H1 (cell line): ENCODE data around the gene TMEM144. TPM values are rescaled to one million over a fixed set of nuclear protein-coding genes. Genes with fewer than 3 reads are reported as not detected.

Experiments
- CTCF ChIA-PET: fragments of 300-600 bp; sonication (Branson Sonifier 250); formaldehyde crosslinking; loops from one replicate; lab custom pipeline; 2021; ENCODE audit not compliant: partially characterized antibody; lab: Charles Lee
- POLR2A ChIA-PET: fragments of 300-600 bp; sonication (Branson Sonifier 250); formaldehyde crosslinking; loops from one replicate; lab custom pipeline; 2021; ENCODE audit warnings: inconsistent platforms; ENCODE audit not compliant: partially characterized antibody; lab: Charles Lee
- DNase-seq, 2 experiments: peaks; one replicate each; pipeline versions ENCODE4 v3.0.0 to v3.0.0-alpha.2; 2010 to 2022; ENCODE audit warnings: low spot score in 2 of 2, low read depth in 1 of 2, mixed read lengths in 1 of 2
- FAIRE-seq: peaks from 2 replicates; lab custom pipeline; 2011; peaks lifted over from hg19 to GRCh38; lab: Jason Lieb, UNC
- H2AFZ ChIP-seq: 2 replicates; pipeline ENCODE4 v1.8.1; 2012; ENCODE audit warnings: low read length, inconsistent platforms
- H2AK5ac ChIP-seq: 2 replicates; pipeline ENCODE4 v1.6.1; 2013; ENCODE audit warnings: low read depth, low read length
- H2BK120ac ChIP-seq: replicated peaks from 2 replicates; pipeline ENCODE3; 2013; ENCODE audit warnings: low read depth, low read length, inconsistent platforms
- H2BK12ac ChIP-seq: 2 replicates; pipeline ENCODE4 v1.6.1; 2013; ENCODE audit warnings: low read depth, low read length
- H2BK15ac ChIP-seq: 2 replicates; pipeline ENCODE4 v1.6.1; 2013; ENCODE audit warnings: low read length
- H2BK20ac ChIP-seq: 2 replicates; pipeline ENCODE4 v1.6.1; 2013; ENCODE audit warnings: low read length
- H2BK5ac ChIP-seq: 2 replicates; pipeline ENCODE4 v1.6.1; 2013; ENCODE audit warnings: low read depth, low read length
- H3K14ac ChIP-seq: 2 replicates; pipeline ENCODE4 v1.6.1; 2013; ENCODE audit warnings: inconsistent platforms; ENCODE audit not compliant: insufficient read length
- H3K18ac ChIP-seq: 2 replicates; pipeline ENCODE4 v1.6.1; 2013; ENCODE audit warnings: low read length; ENCODE audit errors: extremely low read depth
- H3K23ac ChIP-seq: 2 replicates; pipeline ENCODE4 v1.6.1; 2013; ENCODE audit warnings: inconsistent platforms; ENCODE audit not compliant: insufficient read length
- H3K23me2 ChIP-seq: 2 replicates; pipeline ENCODE4 v1.6.1; 2013; ENCODE audit warnings: low read depth, low read length
- H3K27ac ChIP-seq: 2 replicates; pipeline ENCODE4 v1.6.1; 2011; ENCODE audit warnings: low read depth, low read length, inconsistent platforms
- H3K27me3 ChIP-seq, 4 experiments: replicated peaks in 1 of 4; 1 replicate in 1 of 4; 2 replicates in 3 of 4; pipeline versions ENCODE4 v1.6.1 to v1.8.1; 2011 to 2013; ENCODE audit warnings: low read length in 3 of 4, mild to moderate bottlenecking in 3 of 4, inconsistent platforms in 2 of 4, mixed read lengths in 2 of 4, moderate library complexity in 1 of 4; ENCODE audit not compliant: control insufficient read depth in 3 of 4, insufficient read depth in 3 of 4; ENCODE audit errors: extremely low read depth in 1 of 4
- H3K36me3 ChIP-seq, 4 experiments: 2 replicates each; pipeline versions ENCODE4 v1.6.1 to v1.8.1; 2011 to 2013; ENCODE audit warnings: mild to moderate bottlenecking in 4 of 4, low read length in 3 of 4, moderate library complexity in 2 of 4, control low read depth in 1 of 4, inconsistent platforms in 1 of 4; ENCODE audit not compliant: insufficient read depth in 4 of 4, control insufficient read depth in 2 of 4
- H3K4ac ChIP-seq: replicated peaks from 2 replicates; pipeline ENCODE3; 2013; ENCODE audit warnings: low read length, low read depth, mixed read lengths, inconsistent platforms; ENCODE audit not compliant: insufficient read length
- H3K4me1 ChIP-seq, 4 experiments: replicated peaks in 1 of 4; 1 replicate in 1 of 4; 2 replicates in 3 of 4; pipeline versions ENCODE4 v1.6.1 to v1.8.1; 2011 to 2013; ENCODE audit warnings: low read length in 3 of 4, inconsistent platforms in 2 of 4, mixed read lengths in 1 of 4; ENCODE audit not compliant: insufficient read depth in 4 of 4, control insufficient read depth in 3 of 4
- H3K4me2 ChIP-seq, 2 experiments: 2 replicates each; pipeline versions ENCODE4 v1.6.1 to v1.8.1; 2011 to 2013; ENCODE audit warnings: low read depth in 2 of 2, low read length in 2 of 2, control low read depth in 1 of 2, inconsistent platforms in 1 of 2, mild to moderate bottlenecking in 1 of 2; ENCODE audit not compliant: insufficient read depth in 1 of 2
- H3K4me3 ChIP-seq, 4 experiments: fragments of 200-600, 300-600 bp in 1 of 4; sonication (generic), shearing (Covaris generic), sonication (Bioruptor Twin) in 1 of 4; 2 replicates each; pipeline versions ENCODE4 v1.5.1 to v1.8.1; 2011 to 2016; ENCODE audit warnings: low read length in 4 of 4, low read depth in 3 of 4, control low read depth in 2 of 4, inconsistent platforms in 2 of 4, mild to moderate bottlenecking in 2 of 4, mixed read lengths in 1 of 4, moderate library complexity in 1 of 4; ENCODE audit not compliant: insufficient read depth in 2 of 4; ENCODE audit errors: extremely low read depth in 1 of 4
- H3K56ac ChIP-seq: replicated peaks from 2 replicates; pipeline ENCODE3; 2013; ENCODE audit warnings: low read depth, mild to moderate bottlenecking, mixed read lengths, low read length, inconsistent platforms; ENCODE audit not compliant: insufficient read length
- H3K79me1 ChIP-seq: 2 replicates; pipeline ENCODE4 v1.6.1; 2013; ENCODE audit warnings: low read depth, low read length, control low read depth
- H3K79me2 ChIP-seq, 2 experiments: 2 replicates each; pipeline versions ENCODE4 v1.6.1 to v1.8.1; 2012 to 2013; ENCODE audit warnings: low read length in 2 of 2, mild to moderate bottlenecking in 2 of 2, inconsistent platforms in 1 of 2; ENCODE audit not compliant: insufficient read depth in 2 of 2, control insufficient read depth in 1 of 2
- H3K9ac ChIP-seq, 4 experiments: replicated peaks in 1 of 4; 1 replicate in 1 of 4; 2 replicates in 3 of 4; pipeline versions ENCODE4 v1.6.1 to v1.8.1; 2011 to 2013; ENCODE audit warnings: low read depth in 3 of 4, low read length in 3 of 4, control low read depth in 2 of 4, mild to moderate bottlenecking in 2 of 4, moderate library complexity in 2 of 4, inconsistent platforms in 1 of 4; ENCODE audit errors: extremely low read depth in 1 of 4
- H3K9me3 ChIP-seq, 2 experiments: 2 replicates each; pipeline versions ENCODE4 v1.6.1 to v1.8.1; 2012 to 2013; ENCODE audit warnings: mild to moderate bottlenecking in 2 of 2, moderate library complexity in 2 of 2, control low read depth in 1 of 2, inconsistent platforms in 1 of 2, low read depth in 1 of 2, low read length in 1 of 2, mixed read lengths in 1 of 2; ENCODE audit not compliant: insufficient read depth in 2 of 2
- H4K20me1 ChIP-seq, 2 experiments: replicated peaks in 1 of 2; 2 replicates each; pipeline versions ENCODE3 to v1.8.1; 2011 to 2013; ENCODE audit warnings: inconsistent platforms in 2 of 2, low read length in 2 of 2, mild to moderate bottlenecking in 1 of 2; ENCODE audit not compliant: insufficient read depth in 2 of 2, control insufficient read depth in 1 of 2
- H4K5ac ChIP-seq: 2 replicates; pipeline ENCODE4 v1.6.1; 2013; ENCODE audit warnings: low read length, low read depth, mixed read lengths, inconsistent platforms; ENCODE audit not compliant: insufficient read length
- H4K8ac ChIP-seq: 2 replicates; pipeline ENCODE4 v1.8.0; 2013; ENCODE audit warnings: mild to moderate bottlenecking, moderate library complexity, low read length, inconsistent platforms; ENCODE audit not compliant: insufficient read depth; ENCODE audit errors: extremely low read depth
- H4K91ac ChIP-seq: replicated peaks from 2 replicates; pipeline ENCODE3; 2013; ENCODE audit warnings: low read length, mixed read lengths, inconsistent platforms; ENCODE audit not compliant: insufficient read length
- BACH1 ChIP-seq: IDR thresholded peaks from 2 replicates; pipeline ENCODE4 v1.6.1; 2012; ENCODE audit warnings: low read length, improper control_type of control experiment
- WGBS, 2 experiments: shearing (Covaris generic) in 1 of 2; methylation state at CpG; one replicate each; pipeline versions ENCODE4 v1.1.6 to v1.1.7; 2013 to 2015; ENCODE audit warnings: low lambda C conversion rate in 2 of 2, mixed read lengths in 2 of 2, inconsistent platforms in 1 of 2, low coverage in 1 of 2, missing lambda C conversion rate in 1 of 2; ENCODE audit not compliant: insufficient replicate concordance in 2 of 2, insufficient coverage in 1 of 2, insufficient read length in 1 of 2; ENCODE audit errors: extremely low coverage in 1 of 2, missing lambda C conversion rate in 1 of 2; 5-methylcytosine and 5-hydroxymethylcytosine counted together
- polyA plus RNA-seq, 7 experiments: library from polyadenylated mRNA; depleted of rRNA in 3 of 7; stranded (reverse) in 5 of 7; unstranded in 2 of 7; fragments of >200 nt in 5 of 7; fragments of 200-250 nt in 2 of 7; gene quantifications; 1 replicate in 5 of 7; 2 replicates in 1 of 7; 4 replicates in 1 of 7; pipeline versions ENCODE4 v1.2.1 to v1.2.3, GENCODE V29; 2011 to 2013; ENCODE audit warnings: missing spikeins in 2 of 7, mixed read lengths in 2 of 7
- total RNA-seq: library from RNA; stranded (reverse); fragmentation: NEBNext Ultra II Directional; extraction: Animal tissue kit (Norgen Biotek cat#: 25700); gene quantifications from 2 replicates; pipeline ENCODE4 v1.2.1, GENCODE V29; 2021

Gene TMEM144
- total and polyA plus RNA-seq, 2 of the 8 experiments (the other 6 are each of a cell fraction or from before 2014, with no cell fraction given), result 1.9 to 2.6 TPM

- no peak overlapping the region for H2BK15ac ChIP-seq
- no peaks in the 10 kb centered on the region; a peak in 1 of 7 replicates for H3K4me1 ChIP-seq
- H2AK5ac ChIP-seq, result no peak overlapping the region
- ChIA-PET CTCF (interaction anchor here (1.0 to 1.8 kb wide), 4 partner anchors 12 to 42 kb away, joined by 3 to 7 read pairs (median 4); no protein-coding TSS in a partner anchor), POLR2A (no interaction called here)
- no peaks in the 10 kb centered on the region for H3K79me1 ChIP-seq
- no peak overlapping the region for H3K9ac ChIP-seq
- TF ChIP-seq BACH1, result no peak
- FAIRE-seq (no peak), DNase-seq (no peak)
- no peak overlapping the region for H2AFZ ChIP-seq
- 97% methylated on average over 2 of the region's 2 CpGs; no CpG with 5 or more reads in 1 of the 2 experiments for WGBS, 2 experiments
- no peak overlapping the region for H3K14ac ChIP-seq
- no peak overlapping the region for H3K23ac ChIP-seq
- no peak overlapping the region for H2BK120ac ChIP-seq
- no peak overlapping the region for H3K27ac ChIP-seq
- no peak overlapping the region for H3K56ac ChIP-seq
- no peak overlapping the region for H3K4ac ChIP-seq
- H3K9me3 ChIP-seq, result no peaks in the 10 kb centered on the region
- no peak overlapping the region for H2BK5ac ChIP-seq
- H2BK20ac ChIP-seq, result no peak overlapping the region
- no peak overlapping the region for H4K91ac ChIP-seq
- no peaks in the 10 kb centered on the region for H3K79me2 ChIP-seq
- no peak overlapping the region for H2BK12ac ChIP-seq
- no peak overlapping the region for H3K4me3 ChIP-seq
- H4K5ac ChIP-seq, result no peak overlapping the region
- H4K20me1 ChIP-seq, result no peaks in the 10 kb centered on the region
- no peak overlapping the region for H3K18ac ChIP-seq
- H4K8ac ChIP-seq, result no peak overlapping the region
- no peaks in the 10 kb centered on the region for H3K27me3 ChIP-seq
- no peaks in the 10 kb centered on the region for H3K36me3 ChIP-seq
- no peak overlapping the region for H3K4me2 ChIP-seq
- no peaks in the 10 kb centered on the region; the same call in 1 of the 2 replicates for H3K23me2 ChIP-seq
Measured at GRCh38 chr4:158213466-158213865, 3.2 kb downstream of the TMEM144 start.
